ENCODE data around the gene DSCAM. TPM values are rescaled to one million over a fixed set of nuclear protein-coding genes. Genes with fewer than 3 reads are reported as not detected.

DSCAM gene
- total RNA-seq, 1 donor: not detected

DNA sequence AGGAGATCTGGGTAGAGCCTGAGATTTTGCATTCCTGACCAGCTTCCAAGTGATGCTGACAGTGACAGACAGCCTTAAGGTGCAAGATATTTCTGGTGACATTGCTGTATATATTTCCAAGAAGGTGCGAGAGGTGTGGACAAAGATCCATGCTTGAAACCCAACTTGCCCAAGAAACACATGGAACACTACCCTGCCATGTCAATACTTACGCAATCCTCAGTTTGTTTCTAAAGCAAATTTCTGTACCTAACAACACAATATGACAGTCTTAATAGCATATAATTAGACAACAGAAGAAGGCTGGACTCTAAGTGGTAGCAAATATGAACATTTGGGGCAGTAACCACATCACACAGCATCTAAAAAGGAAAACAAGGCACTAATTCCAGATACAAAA is 260.4 kb downstream of the DSCAM start:
- TF ChIP-seq, protein P1, sequence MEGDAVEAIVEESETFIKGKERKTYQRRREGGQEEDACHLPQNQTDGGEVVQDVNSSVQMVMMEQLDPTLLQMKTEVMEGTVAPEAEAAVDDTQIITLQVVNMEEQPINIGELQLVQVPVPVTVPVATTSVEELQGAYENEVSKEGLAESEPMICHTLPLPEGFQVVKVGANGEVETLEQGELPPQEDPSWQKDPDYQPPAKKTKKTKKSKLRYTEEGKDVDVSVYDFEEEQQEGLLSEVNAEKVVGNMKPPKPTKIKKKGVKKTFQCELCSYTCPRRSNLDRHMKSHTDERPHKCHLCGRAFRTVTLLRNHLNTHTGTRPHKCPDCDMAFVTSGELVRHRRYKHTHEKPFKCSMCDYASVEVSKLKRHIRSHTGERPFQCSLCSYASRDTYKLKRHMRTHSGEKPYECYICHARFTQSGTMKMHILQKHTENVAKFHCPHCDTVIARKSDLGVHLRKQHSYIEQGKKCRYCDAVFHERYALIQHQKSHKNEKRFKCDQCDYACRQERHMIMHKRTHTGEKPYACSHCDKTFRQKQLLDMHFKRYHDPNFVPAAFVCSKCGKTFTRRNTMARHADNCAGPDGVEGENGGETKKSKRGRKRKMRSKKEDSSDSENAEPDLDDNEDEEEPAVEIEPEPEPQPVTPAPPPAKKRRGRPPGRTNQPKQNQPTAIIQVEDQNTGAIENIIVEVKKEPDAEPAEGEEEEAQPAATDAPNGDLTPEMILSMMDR (IDR thresholded peaks at IDR 0.05; ENCODE audit: insufficient read depth, low read length): no peak
- H3K4me3 ChIP-seq (ENCODE audit: low read depth, low read length): no peak overlapping the region
- DNase-seq (ENCODE audit: low read depth): no peak

DNA sequence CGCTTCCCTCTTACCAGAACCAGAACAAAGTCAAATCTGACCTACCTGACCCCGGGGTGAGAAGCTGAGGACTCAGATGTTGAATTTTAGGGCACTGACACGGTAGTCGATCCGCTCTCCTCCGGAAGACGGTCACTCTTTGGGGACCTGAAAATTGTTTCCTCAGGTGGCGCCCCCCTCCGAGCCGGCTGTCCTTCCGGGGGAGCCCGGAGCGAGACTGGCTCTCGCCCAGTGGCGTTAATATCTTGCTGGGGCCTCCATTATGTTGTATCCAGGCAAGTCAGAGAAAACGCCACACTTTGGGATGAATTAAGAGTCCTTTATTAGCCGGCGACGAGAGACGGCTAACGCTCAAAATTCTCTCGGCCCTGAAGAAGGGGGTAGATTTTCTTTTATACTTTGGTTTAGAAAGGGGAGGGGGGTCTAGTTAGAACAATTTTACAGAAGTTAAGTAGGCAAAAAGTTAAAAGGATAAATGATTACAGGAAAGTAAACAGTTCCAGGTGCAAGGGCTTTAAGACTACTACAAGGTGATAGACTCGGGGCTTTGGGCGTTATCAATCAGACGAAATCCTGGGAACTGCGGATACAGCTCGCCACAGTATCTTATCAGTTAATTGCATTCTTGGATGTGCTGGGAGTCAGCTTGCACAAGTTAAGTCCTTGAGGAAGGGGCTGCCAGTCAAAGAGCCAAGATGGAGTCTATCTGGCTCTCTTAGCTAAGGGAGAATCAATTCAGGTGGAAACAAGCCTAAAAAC is 269.5 kb downstream of the DSCAM start:
- TF ChIP-seq, protein P1 (IDR thresholded peaks at IDR 0.05; ENCODE audit: insufficient read depth, low read length): no peak
- H3K4me3 ChIP-seq (ENCODE audit: low read depth, low read length): no peak overlapping the region
- no peak for DNase-seq (ENCODE audit: low read depth)

DNA sequence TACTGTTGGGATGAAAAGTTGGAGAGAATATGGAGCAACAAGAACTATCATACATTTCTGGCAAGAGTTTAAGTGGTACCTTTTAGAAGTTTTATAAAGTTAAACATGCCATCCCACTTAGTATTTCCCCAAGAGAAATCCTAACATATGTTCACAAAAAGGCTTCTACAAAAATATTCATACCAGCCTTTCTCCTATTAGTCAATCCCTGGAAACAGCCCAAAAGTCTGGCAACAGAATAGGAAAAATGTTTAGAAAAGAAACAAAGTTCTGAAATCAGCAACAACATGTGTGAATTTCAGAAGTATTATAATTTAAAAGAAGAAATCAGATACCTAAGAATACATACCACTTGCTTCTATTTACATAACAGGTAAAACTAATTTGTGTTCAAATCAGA is 271.0 kb downstream of the DSCAM start:
- no peak overlapping the region for H3K4me3 ChIP-seq (ENCODE audit: low read depth, low read length)
- TF ChIP-seq, protein P1 (IDR thresholded peaks at IDR 0.05; ENCODE audit: insufficient read depth, low read length): no peak
- no peak for DNase-seq (ENCODE audit: low read depth)

DNA sequence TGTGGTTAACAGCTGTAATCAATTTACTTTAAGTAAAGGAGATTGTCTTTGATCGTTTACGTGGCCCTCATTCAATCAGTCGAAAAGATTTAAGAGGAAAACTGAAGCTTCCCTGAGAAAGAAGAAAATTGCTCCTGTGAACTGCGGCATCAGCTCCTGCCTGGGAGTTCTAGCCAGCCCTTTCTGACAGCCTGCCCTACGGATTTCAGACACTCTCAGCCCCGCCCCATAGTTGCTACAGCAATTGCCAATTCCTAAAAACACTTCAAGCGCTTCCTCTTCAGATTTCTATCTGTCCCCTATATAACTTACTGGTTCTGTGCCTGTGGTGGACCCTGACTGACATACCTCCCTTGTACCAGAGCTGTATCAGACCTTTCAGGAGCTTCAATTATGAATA is 277.6 kb downstream of the DSCAM start:
- TF ChIP-seq, protein P1 (IDR thresholded peaks at IDR 0.05; ENCODE audit: insufficient read depth, low read length): no peak
- no peak for DNase-seq (ENCODE audit: low read depth)
- no peak overlapping the region for H3K4me3 ChIP-seq (ENCODE audit: low read depth, low read length)

DNA sequence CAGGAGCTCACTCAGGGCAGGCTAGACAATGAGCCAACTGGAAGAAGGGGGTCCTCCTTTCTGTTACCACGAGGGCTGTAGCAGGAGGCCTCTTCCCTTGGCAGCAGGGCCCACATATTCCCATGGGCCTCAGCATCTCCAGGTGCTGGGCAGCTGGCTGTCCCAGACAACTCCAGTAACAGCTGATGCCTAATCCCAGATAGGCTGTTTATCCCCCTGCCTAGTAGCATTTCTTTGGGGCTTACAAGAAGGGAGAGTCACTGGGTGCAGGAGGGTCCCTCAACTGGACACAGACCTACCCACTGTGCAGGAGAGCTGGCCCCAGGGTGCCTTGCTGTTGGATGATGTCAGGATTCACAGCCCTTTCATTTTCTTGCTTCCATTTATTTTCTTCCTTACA is 278.2 kb downstream of the DSCAM start:
- TF ChIP-seq, protein P1 (IDR thresholded peaks at IDR 0.05; ENCODE audit: insufficient read depth, low read length): no peak
- no peak for DNase-seq (ENCODE audit: low read depth)
- H3K4me3 ChIP-seq (ENCODE audit: low read depth, low read length): no peak overlapping the region

DNA sequence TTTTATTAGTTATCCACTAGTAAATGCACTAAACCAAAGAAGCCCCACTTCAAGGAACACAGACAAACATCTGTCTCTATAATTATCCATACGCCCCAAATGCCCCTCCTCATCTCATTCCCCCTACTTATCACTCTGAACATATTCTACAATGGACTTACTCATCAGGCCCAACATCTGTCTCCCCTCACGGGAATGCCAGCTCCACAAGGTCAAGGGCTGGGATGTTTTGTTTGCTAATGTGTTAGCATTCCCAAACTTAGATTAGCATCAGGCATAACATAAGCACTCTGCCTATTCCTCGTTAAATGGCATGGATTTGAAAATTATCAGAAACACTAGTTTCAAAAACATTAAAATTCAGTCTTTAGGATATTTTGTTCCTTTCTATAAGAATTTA is 279.5 kb downstream of the DSCAM start:
- TF ChIP-seq, protein P1 (IDR thresholded peaks at IDR 0.05; ENCODE audit: insufficient read depth, low read length): no peak
- no peak for DNase-seq (ENCODE audit: low read depth)
- no peak overlapping the region for H3K4me3 ChIP-seq (ENCODE audit: low read depth, low read length)

DNA sequence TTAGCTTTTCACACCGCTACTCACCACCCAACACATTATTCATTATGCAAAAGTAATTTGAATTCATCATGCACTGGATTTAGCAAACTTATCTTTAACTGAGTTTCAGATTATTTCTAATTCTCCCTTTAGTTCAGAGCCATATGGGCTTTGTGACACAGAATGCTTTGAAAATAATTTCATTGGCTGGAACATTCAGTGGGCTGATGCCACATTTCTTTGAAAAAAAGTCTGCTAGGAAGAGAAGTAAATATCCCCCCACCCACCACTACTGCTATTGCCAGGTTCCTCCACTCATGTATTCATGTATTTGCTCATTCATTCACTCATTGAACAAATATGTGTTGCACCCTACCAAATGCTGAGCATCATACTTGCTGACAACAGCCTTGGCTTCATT is 280.5 kb downstream of the DSCAM start:
- TF ChIP-seq, protein P1 (IDR thresholded peaks at IDR 0.05; ENCODE audit: insufficient read depth, low read length): no peak
- no peak overlapping the region for H3K4me3 ChIP-seq (ENCODE audit: low read depth, low read length)
- DNase-seq (ENCODE audit: low read depth): no peak
